CD14-positive monocyte (primary cell): ENCODE results near the gene ZNF234. TPM values are rescaled to one million over a fixed set of nuclear protein-coding genes. Genes with fewer than 3 reads are reported as not detected.

Experiments used
- DNase-seq, 3 donors: peaks; one replicate each; pipeline ENCODE4 v3.0.0-alpha.2; 2011 to 2022
- H2AFZ ChIP-seq: 2 replicates; pipeline ENCODE4 v1.6.0; 2012; ENCODE audit warnings: mild to moderate bottlenecking, low read depth, low read length, inconsistent platforms; ENCODE audit not compliant: insufficient read depth, poor library complexity, severe bottlenecking
- H3K27ac ChIP-seq, 2 donors: 1 replicate in 1 of 2; 2 replicates in 1 of 2; pipeline ENCODE4 v1.5.1; 2012 to 2013; ENCODE audit warnings: low read length in 2 of 2, control low read depth in 1 of 2, inconsistent platforms in 1 of 2, low read depth in 1 of 2, mild to moderate bottlenecking in 1 of 2
- H3K27me3 ChIP-seq, 2 donors: one replicate each; pipeline versions ENCODE4 v1.6.0 to v1.6.1; 2011 to 2013; ENCODE audit warnings: low read length in 2 of 2; ENCODE audit not compliant: control insufficient read depth in 2 of 2, insufficient read depth in 2 of 2
- H3K36me3 ChIP-seq, 2 donors: replicated peaks in 1 of 2; 1 replicate in 1 of 2; 2 replicates in 1 of 2; pipeline versions ENCODE4 v1.5.1 to v1.6.1; 2012 to 2013; ENCODE audit warnings: low read length in 2 of 2, control low read depth in 1 of 2, inconsistent platforms in 1 of 2, mild to moderate bottlenecking in 1 of 2; ENCODE audit not compliant: insufficient read depth in 2 of 2, control insufficient read depth in 1 of 2
- H3K4me1 ChIP-seq, 2 donors: 1 replicate in 1 of 2; 2 replicates in 1 of 2; pipeline versions ENCODE4 v1.5.1 to v1.6.1; 2012 to 2013; ENCODE audit warnings: low read length in 2 of 2, control low read depth in 1 of 2, inconsistent platforms in 1 of 2, mild to moderate bottlenecking in 1 of 2, moderate library complexity in 1 of 2; ENCODE audit not compliant: insufficient read depth in 2 of 2, control insufficient read depth in 1 of 2
- H3K4me2 ChIP-seq: replicated peaks from 2 replicates; pipeline ENCODE3; 2012; ENCODE audit warnings: low read length, moderate library complexity, mild to moderate bottlenecking; ENCODE audit not compliant: poor library complexity, severe bottlenecking; ENCODE audit errors: extremely low read depth
- H3K4me3 ChIP-seq, 3 experiments: fragments of 200-600 bp in 1 of 3; sonication (generic) in 1 of 3; replicated peaks in 1 of 3; 1 replicate in 2 of 3; 2 replicates in 1 of 3; pipeline ENCODE4 v1.5.1; 2011 to 2013; ENCODE audit warnings: low read length in 3 of 3, mild to moderate bottlenecking in 3 of 3, control low read depth in 2 of 3, low read depth in 2 of 3, inconsistent platforms in 1 of 3, moderate library complexity in 1 of 3
- H3K79me2 ChIP-seq: 2 replicates; pipeline ENCODE4 v1.6.0; 2012; ENCODE audit warnings: mild to moderate bottlenecking, control low read depth, inconsistent platforms, low read length, moderate library complexity; ENCODE audit not compliant: insufficient read depth
- H3K9ac ChIP-seq: 2 replicates; pipeline ENCODE4 v1.6.0; 2017; ENCODE audit warnings: low read length, mild to moderate bottlenecking; ENCODE audit not compliant: insufficient read depth, poor library complexity, severe bottlenecking
- H3K9me3 ChIP-seq, 2 donors: replicated peaks in 1 of 2; 1 replicate in 1 of 2; 2 replicates in 1 of 2; pipeline versions ENCODE4 v1.5.1 to v1.6.1; 2012 to 2013; ENCODE audit warnings: low read length in 2 of 2, control low read depth in 1 of 2; ENCODE audit not compliant: control insufficient read depth in 1 of 2, insufficient read depth in 1 of 2
- H4K20me1 ChIP-seq: 2 replicates; pipeline ENCODE4 v1.6.0; 2012; ENCODE audit warnings: mild to moderate bottlenecking, low read length, control low read depth, moderate library complexity; ENCODE audit not compliant: insufficient read depth
- H3K27ac Mint-ChIP-seq, 7 donors: one replicate each; pipeline ENCODE4 v1.8.0; 2020; ENCODE audit warnings: mild to moderate bottlenecking in 7 of 7, mixed read lengths in 7 of 7, moderate library complexity in 6 of 7, inconsistent platforms in 2 of 7
- H3K27me3 Mint-ChIP-seq, 3 donors: one replicate each; pipeline ENCODE4 v1.8.0; 2021 to 2022; ENCODE audit warnings: low read depth in 3 of 3, mild to moderate bottlenecking in 3 of 3, mixed read lengths in 3 of 3, moderate library complexity in 3 of 3, inconsistent platforms in 1 of 3
- H3K36me3 Mint-ChIP-seq, 2 donors: one replicate each; pipeline ENCODE4 v1.8.0; 2020; ENCODE audit warnings: mixed read lengths in 2 of 2, inconsistent platforms in 1 of 2, mild to moderate bottlenecking in 1 of 2
- H3K4me1 Mint-ChIP-seq: one replicate; pipeline ENCODE4 v1.8.0; 2020; ENCODE audit warnings: mild to moderate bottlenecking, mixed read lengths
- H3K4me3 Mint-ChIP-seq, 2 donors: one replicate each; pipeline ENCODE4 v1.8.0; 2020; ENCODE audit warnings: mild to moderate bottlenecking in 2 of 2, mixed read lengths in 2 of 2, moderate library complexity in 1 of 2
- H3K9me3 Mint-ChIP-seq, 7 donors: one replicate each; pipeline ENCODE4 v1.8.0; 2020 to 2022; ENCODE audit warnings: mixed read lengths in 7 of 7, mild to moderate bottlenecking in 6 of 7, moderate library complexity in 6 of 7, inconsistent platforms in 2 of 7
- CTCF ChIP-seq: fragments of 200-600 bp; IDR thresholded peaks from one replicate; pipeline ENCODE4 v1.8.0; 2022; ENCODE audit warnings: antibody characterized with exemption, mild to moderate bottlenecking
- WGBS: methylation state at CpG from one replicate; pipeline ENCODE4 v1.1.5; 2013; ENCODE audit warnings: missing lambda C conversion rate; ENCODE audit not compliant: insufficient coverage; 5-methylcytosine and 5-hydroxymethylcytosine counted together
- intact Hi-C, 2 donors: fragments of 100-400 bp; cut with micrococcal nuclease; formaldehyde crosslinking; loops; one replicate each; pipeline versions ENCODE4 v1.15.0 to v1.15.1; 2023
- polyA plus RNA-seq, 3 donors: library from polyadenylated mRNA; depleted of rRNA in 1 of 3; unstranded in 2 of 3; stranded (reverse) in 1 of 3; fragments of 300-500 nt in 2 of 3; fragments of >200 nt in 1 of 3; fragmentation: Illumina TruSeq in 2 of 3; gene quantifications; 1 replicate in 2 of 3; 2 replicates in 1 of 3; pipeline ENCODE4 v1.2.3, GENCODE V29; 2012 to 2021

ZNF234 gene
- polyA plus RNA-seq, 3 donors: 0.73 to 2.3 (median 2.2) TPM

GRCh38 chr19:44182145-44182544 is 40.8 kb downstream of the ZNF234 start:
- no peaks in the 10 kb centered on the region for H3K27me3 ChIP-seq
- no peak for TF ChIP-seq CTCF
- Mint-ChIP-seq H3K4me1 (no peaks in the 10 kb centered on the region), H3K4me3 (no peak overlapping the region), H3K27ac (no peak overlapping the region), H3K9me3 (peaks cover 24 to 85% (median 55%) of the 10 kb centered on the region in 7 donors), H3K36me3 (peaks cover under 1 to 6% of the 10 kb centered on the region in 2 donors), H3K27me3 (peaks cover 1 to 3% (median 1%) of the 10 kb centered on the region in 3 donors)
- no peak for DNase-seq
- no peak overlapping the region for H2AFZ ChIP-seq
- H3K9me3 ChIP-seq: peaks cover 35 to 82% of the 10 kb centered on the region in 2 donors
- peaks cover 0 to under 1% of the 10 kb centered on the region in 2 donors for H3K36me3 ChIP-seq
- no peaks in the 10 kb centered on the region for H3K4me1 ChIP-seq
- no peak overlapping the region for H3K4me2 ChIP-seq
- H3K4me3 ChIP-seq: no peak overlapping the region
- intact Hi-C loops: no loop called here
- H3K79me2 ChIP-seq: no peaks in the 10 kb centered on the region
- H3K9ac ChIP-seq: no peak overlapping the region
- no peak overlapping the region for H3K27ac ChIP-seq
- WGBS: 93% methylated on average over 7 of the region's 10 CpGs
- H4K20me1 ChIP-seq: no peaks in the 10 kb centered on the region

- H2AFZ ChIP-seq: no peak overlapping the region
- no peak overlapping the region for H3K4me2 ChIP-seq
- no peak overlapping the region for H3K4me3 Mint-ChIP-seq
- H3K9me3 ChIP-seq: peaks cover 8 to 47% of the 10 kb centered on the region in 2 donors
- TF ChIP-seq CTCF: no peak
- H3K27me3 ChIP-seq: no peaks in the 10 kb centered on the region
- intact Hi-C loops: no loop called here
- no peaks in the 10 kb centered on the region for H3K4me1 Mint-ChIP-seq
- no peak overlapping the region for H3K27ac Mint-ChIP-seq
- peaks cover 0 to 5% (median 0%) of the 10 kb centered on the region in 3 donors for H3K27me3 Mint-ChIP-seq
- no peaks in the 10 kb centered on the region for H3K4me1 ChIP-seq
- no peak for DNase-seq
- no peak overlapping the region for H3K4me3 ChIP-seq
- H3K79me2 ChIP-seq: no peaks in the 10 kb centered on the region
- H3K36me3 Mint-ChIP-seq: no peaks in the 10 kb centered on the region
- H3K9me3 Mint-ChIP-seq: peaks cover 17 to 45% (median 24%) of the 10 kb centered on the region in 7 donors
- H3K27ac ChIP-seq: no peak overlapping the region
- no peaks in the 10 kb centered on the region for H3K36me3 ChIP-seq
- 100% methylated on average over 1 of the region's 6 CpGs for WGBS
- no peak overlapping the region for H3K9ac ChIP-seq
- H4K20me1 ChIP-seq: no peaks in the 10 kb centered on the region
These were observed 48.7 kb downstream of the ZNF234 start for GRCh38 chr19:44190020-44190419.
